Upper lobe of left lung (tissue), 6 donors: ENCODE results near the gene RNF213. TPM values are rescaled to one million over a fixed set of nuclear protein-coding genes. Genes with fewer than 3 reads are reported as not detected.

Experiments used
- ATAC-seq, 2 donors: fragments of 200-7000 bp; cut with Tn5 transposase; one replicate each; pipeline ENCODE4 v1.9.1; 2022; ENCODE audit warnings: mild to moderate bottlenecking in 2 of 2, moderate library complexity in 2 of 2; ENCODE audit not compliant: low FRiP score in 2 of 2
- DNase-seq, 2 donors: peaks; one replicate each; pipeline ENCODE4 v3.0.0-alpha.2; 2019 to 2020
- H3K27ac ChIP-seq, 4 donors: fragments of 200-600 bp; sonication (generic); one replicate each; pipeline ENCODE4 v1.5.1; 2016 to 2019
- H3K27me3 ChIP-seq, 4 donors: fragments of 200-600 bp; sonication (generic); one replicate each; pipeline ENCODE4 v1.5.1; 2017 to 2019
- H3K36me3 ChIP-seq, 4 donors: fragments of 200-600 bp; sonication (generic); one replicate each; pipeline ENCODE4 v1.5.1; 2016 to 2019
- H3K4me1 ChIP-seq, 4 donors: fragments of 200-600 bp; sonication (generic); one replicate each; pipeline ENCODE4 v1.5.1; 2018 to 2019
- H3K4me3 ChIP-seq, 4 donors: fragments of 200-600 bp; sonication (generic); one replicate each; pipeline ENCODE4 v1.5.1; 2017 to 2019; ENCODE audit warnings: mild to moderate bottlenecking in 2 of 4, moderate library complexity in 1 of 4
- H3K9me3 ChIP-seq, 4 donors: fragments of 200-600 bp; sonication (generic); one replicate each; pipeline ENCODE4 v1.5.1; 2018 to 2019
- EP300 ChIP-seq, 4 donors: sonication (generic); formaldehyde crosslinking; IDR thresholded peaks; one replicate each; pipeline ENCODE4 v1.5.1; 2017; ENCODE audit warnings: antibody characterized with exemption in 4 of 4, control low read depth in 2 of 4
- POLR2A ChIP-seq, 4 donors: fragments of 450-650 bp; IDR thresholded peaks; one replicate each; pipeline ENCODE4 v1.5.1; 2016 to 2017; ENCODE audit warnings: antibody characterized with exemption in 4 of 4, mild to moderate bottlenecking in 2 of 4
- POLR2AphosphoS5 ChIP-seq, 2 donors: sonication (generic); formaldehyde crosslinking; IDR thresholded peaks; one replicate each; pipeline ENCODE4 v1.5.1; 2017; ENCODE audit warnings: antibody characterized with exemption in 2 of 2
- WGBS, 2 donors: methylation state at CpG; one replicate each; pipeline ENCODE4 v1.1.5; 2017 to 2018; 5-methylcytosine and 5-hydroxymethylcytosine counted together
- total RNA-seq, 6 donors: library from RNA; depleted of rRNA in 4 of 6; stranded (reverse); fragments of >200 nt in 4 of 6; gene quantifications; one replicate each; pipeline versions ENCODE4 v1.1.0 to v1.2.1, GENCODE V29; 2016 to 2021
- TF ChIP-seq, protein P1 (sequence below), 6 experiments: fragments of 450-650 bp in 4 of 6; fragments of 200-600 bp in 2 of 6; sonication (generic) in 2 of 6; IDR thresholded peaks; one replicate each; pipeline ENCODE4 v1.5.1; 2016 to 2019; ENCODE audit warnings: antibody characterized with exemption in 6 of 6
- donor health status: DM: no; HTN: no; CAD: no; lungs with moderate emphysema.
- donor health status: DM: no; HTN: yes; CAD: no; lungs with severe emphysema.

The RNF213 gene
- total RNA-seq, 6 donors from 2014 or later = 135 to 619 (median 207) TPM

DNA sequence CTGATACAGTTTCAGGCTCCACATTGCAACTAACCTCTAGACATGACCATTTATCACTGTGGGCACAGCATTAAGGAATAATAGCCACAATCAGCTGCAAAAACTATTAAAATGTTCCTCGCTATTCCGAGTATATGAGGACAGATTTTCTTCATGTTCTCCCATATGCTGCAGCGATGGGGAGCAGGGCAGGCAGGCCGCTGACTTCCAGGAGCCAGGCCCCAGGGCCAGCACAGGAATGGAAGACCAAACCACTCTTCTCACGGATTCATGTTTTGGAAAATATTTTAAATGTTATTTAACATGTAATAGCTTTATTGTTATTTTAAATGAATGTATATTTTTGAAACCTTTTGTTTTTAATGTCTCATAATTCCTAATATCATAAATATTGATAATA, 110.5 kb downstream of the RNF213 start:
- DNase-seq (no peak), ATAC-seq (no peak)
- Histone ChIP-seq H3K36me3 (peaks cover 66 to 100% (median 87%) of the 10 kb centered on the region in 4 donors), H3K4me1 (no peaks in the 10 kb centered on the region), H3K27ac (no peak overlapping the region), H3K27me3 (no peaks in the 10 kb centered on the region), H3K4me3 (no peak overlapping the region), H3K9me3 (no peaks in the 10 kb centered on the region)
- TF ChIP-seq, protein P1, sequence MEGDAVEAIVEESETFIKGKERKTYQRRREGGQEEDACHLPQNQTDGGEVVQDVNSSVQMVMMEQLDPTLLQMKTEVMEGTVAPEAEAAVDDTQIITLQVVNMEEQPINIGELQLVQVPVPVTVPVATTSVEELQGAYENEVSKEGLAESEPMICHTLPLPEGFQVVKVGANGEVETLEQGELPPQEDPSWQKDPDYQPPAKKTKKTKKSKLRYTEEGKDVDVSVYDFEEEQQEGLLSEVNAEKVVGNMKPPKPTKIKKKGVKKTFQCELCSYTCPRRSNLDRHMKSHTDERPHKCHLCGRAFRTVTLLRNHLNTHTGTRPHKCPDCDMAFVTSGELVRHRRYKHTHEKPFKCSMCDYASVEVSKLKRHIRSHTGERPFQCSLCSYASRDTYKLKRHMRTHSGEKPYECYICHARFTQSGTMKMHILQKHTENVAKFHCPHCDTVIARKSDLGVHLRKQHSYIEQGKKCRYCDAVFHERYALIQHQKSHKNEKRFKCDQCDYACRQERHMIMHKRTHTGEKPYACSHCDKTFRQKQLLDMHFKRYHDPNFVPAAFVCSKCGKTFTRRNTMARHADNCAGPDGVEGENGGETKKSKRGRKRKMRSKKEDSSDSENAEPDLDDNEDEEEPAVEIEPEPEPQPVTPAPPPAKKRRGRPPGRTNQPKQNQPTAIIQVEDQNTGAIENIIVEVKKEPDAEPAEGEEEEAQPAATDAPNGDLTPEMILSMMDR (IDR thresholded peaks at IDR 0.05) = no peak
- TF ChIP-seq POLR2A (IDR thresholded peaks at IDR 0.05) = no peak
- TF ChIP-seq EP300 (IDR thresholded peaks at IDR 0.05) = no peak
- no peak for TF ChIP-seq POLR2AphosphoS5 (IDR thresholded peaks at IDR 0.05)
- WGBS, 2 donors = 95 to 96% methylated on average over 5 of the region's 5 CpGs

DNA sequence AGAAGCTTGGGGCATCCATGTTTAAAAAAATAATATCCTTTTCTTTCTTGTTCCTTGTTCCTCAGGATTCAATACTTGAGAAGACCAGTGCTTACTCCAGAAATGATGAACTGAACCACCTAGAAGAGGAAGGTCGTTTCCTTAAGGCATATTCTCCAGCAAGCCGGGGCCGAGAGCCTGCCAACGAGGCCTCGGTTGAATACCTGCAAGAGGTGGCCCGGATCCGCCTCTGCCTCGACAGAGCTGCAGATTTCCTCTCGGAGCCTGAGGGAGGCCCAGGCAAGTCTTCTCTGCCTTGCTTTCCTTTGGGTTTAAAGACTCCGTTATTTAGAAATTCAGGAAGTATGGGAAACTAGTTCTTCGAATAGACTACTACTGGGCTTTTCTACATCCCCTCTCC, 111.8 kb downstream of the RNF213 start:
- Histone ChIP-seq H3K4me1 (no peaks in the 10 kb centered on the region), H3K4me3 (no peak overlapping the region), H3K27me3 (no peaks in the 10 kb centered on the region), H3K36me3 (peaks cover 77 to 100% (median 96%) of the 10 kb centered on the region in 4 donors), H3K9me3 (no peaks in the 10 kb centered on the region), H3K27ac (no peak overlapping the region)
- no peak for TF ChIP-seq EP300 (IDR thresholded peaks at IDR 0.05)
- TF ChIP-seq POLR2A (IDR thresholded peaks at IDR 0.05) = no peak
- TF ChIP-seq, protein P1 (IDR thresholded peaks at IDR 0.05) = no peak
- TF ChIP-seq POLR2AphosphoS5 (IDR thresholded peaks at IDR 0.05) = no peak
- ATAC-seq (no peak), DNase-seq (no peak)
- WGBS, 2 donors = 90% methylated on average over 11 of the region's 11 CpGs

DNA sequence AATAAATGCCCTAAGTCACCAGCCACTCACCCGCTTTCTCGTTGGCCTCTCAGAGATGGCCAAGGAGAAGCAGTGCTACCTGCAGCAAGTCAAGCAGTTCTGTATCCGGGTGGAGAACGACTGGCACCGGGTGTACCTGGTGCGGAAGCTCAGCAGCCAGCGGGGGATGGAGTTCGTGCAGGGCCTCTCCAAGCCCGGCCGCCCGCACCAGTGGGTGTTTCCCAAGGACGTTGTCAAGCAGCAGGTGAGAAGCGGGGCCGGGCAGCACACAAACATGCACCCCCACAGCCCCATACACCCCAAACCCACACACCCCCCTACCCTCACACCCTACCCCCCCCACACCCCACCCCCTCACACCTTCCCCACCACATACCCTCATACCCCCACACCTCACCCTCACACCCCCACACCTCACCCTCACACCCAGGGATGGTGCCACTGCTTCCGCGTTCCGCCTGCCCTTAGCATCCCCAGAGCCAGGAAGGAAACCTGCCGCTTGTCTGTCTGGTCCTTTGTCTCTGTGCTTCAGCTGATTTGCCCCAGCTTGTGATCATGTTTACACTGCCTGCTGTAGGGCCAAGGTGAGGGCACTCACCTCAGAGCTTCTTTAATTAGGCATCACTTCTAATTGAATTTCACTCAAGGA, 112.4 kb downstream of the RNF213 start:
- H3K36me3 ChIP-seq = peaks cover 83 to 100% (median 96%) of the 10 kb centered on the region in 4 donors
- H3K4me1 ChIP-seq = no peaks in the 10 kb centered on the region
- DNase-seq (peak in 1 of 2 donors; percentile 53), ATAC-seq (no peak)
- H3K4me3 ChIP-seq = no peak overlapping the region
- 91 to 94% methylated on average over 17 to 18 of the region's 18 CpGs for WGBS, 2 donors
- TF ChIP-seq POLR2A (IDR thresholded peaks at IDR 0.05) (no peak), POLR2AphosphoS5 (IDR thresholded peaks at IDR 0.05) (no peak), EP300 (IDR thresholded peaks at IDR 0.05) (no peak)
- TF ChIP-seq, protein P1 (IDR thresholded peaks at IDR 0.05) = no peak
- H3K9me3 ChIP-seq = no peaks in the 10 kb centered on the region
- no peak overlapping the region for H3K27ac ChIP-seq
- no peaks in the 10 kb centered on the region for H3K27me3 ChIP-seq

DNA sequence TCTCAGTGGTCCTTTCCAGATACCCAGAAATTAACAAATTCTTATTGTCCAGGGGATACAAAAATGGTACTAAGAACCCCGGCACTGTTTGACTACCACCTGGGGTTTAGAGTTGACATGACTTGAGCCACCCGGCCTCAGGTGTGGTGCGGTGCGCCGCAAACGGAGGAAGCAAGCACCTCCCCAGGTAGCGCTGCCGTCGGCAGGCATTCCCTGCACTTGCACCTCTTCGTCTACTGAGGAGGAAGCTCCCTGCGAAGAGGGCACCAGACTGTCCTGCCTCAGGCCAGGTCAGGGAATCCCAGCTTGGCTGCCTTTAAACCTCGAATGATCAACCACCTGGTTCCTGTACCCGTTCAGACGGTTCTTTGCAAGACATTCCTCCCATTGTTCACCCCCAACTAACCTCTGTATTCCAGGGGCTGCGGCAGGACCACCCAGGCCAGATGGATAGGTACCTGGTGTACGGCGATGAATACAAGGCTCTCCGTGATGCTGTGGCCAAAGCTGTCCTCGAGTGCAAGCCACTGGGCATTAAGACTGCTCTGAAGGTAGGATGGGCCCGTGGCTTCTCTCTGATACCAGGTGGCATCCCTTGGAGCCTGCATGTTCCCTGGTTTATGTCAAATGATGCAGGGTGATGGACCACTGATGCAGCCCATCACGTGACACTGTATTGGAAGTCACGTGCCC, 113.5 kb downstream of the RNF213 start:
- Histone ChIP-seq H3K27me3 (no peaks in the 10 kb centered on the region), H3K4me1 (no peaks in the 10 kb centered on the region), H3K9me3 (no peaks in the 10 kb centered on the region), H3K36me3 (peaks cover 81 to 100% (median 94%) of the 10 kb centered on the region in 4 donors), H3K27ac (no peak overlapping the region), H3K4me3 (no peak overlapping the region)
- 94 to 96% methylated on average over 18 to 22 of the region's 22 CpGs for WGBS, 2 donors
- DNase-seq (peak in 1 of 2 donors; percentile 16), ATAC-seq (no peak)
- TF ChIP-seq POLR2A (IDR thresholded peaks at IDR 0.05) = no peak
- no peak for TF ChIP-seq POLR2AphosphoS5 (IDR thresholded peaks at IDR 0.05)
- TF ChIP-seq, protein P1 (IDR thresholded peaks at IDR 0.05) = no peak
- TF ChIP-seq EP300 (IDR thresholded peaks at IDR 0.05) = no peak
